ENCODE measurements around the gene PHACTR2.
"Not testable (repeated sequence)": the region's sequence is repeated elsewhere in the genome, so short reads cannot be mapped to it uniquely, and the experiment has no call there.

PHACTR2 gene

DNA sequence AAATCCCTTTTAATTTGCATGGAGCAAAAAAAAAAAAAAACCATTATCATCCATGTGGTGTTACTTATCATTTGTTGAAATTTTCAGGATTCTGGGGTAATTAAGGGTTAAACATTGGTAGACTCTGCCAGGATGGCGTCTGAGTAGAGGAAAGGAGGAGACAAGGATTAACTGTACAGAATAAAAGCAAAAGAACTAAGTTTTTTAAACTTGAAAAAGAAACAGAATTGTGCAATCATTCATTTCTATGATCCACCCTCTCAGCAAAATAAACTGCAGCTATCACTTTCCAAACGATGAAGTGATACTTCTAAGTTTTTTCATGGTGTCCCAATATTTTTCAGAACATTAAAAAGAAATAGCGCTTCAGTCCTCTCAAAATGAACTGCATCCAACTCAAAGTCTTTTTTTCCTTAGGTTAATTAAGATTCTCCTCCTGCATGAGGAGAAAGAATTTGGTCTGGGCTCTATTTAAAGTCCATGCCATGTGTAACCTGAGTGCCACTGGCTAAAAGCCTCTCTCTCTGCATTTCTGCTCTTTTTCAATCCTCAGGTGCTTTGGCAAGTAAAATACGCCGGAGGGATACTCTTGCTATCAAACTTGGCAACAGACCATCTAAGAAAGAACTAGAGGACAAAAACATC, 95.9 kb downstream of the PHACTR2 start:
- DNase-seq: no peak

GRCh38 chr6:143774347-143774746, 96.6 kb downstream of the PHACTR2 start:
- DNase-seq: no peak

GRCh38 chr6:143775336-143775735, 97.6 kb downstream of the PHACTR2 start:
- no peak for DNase-seq

DNA sequence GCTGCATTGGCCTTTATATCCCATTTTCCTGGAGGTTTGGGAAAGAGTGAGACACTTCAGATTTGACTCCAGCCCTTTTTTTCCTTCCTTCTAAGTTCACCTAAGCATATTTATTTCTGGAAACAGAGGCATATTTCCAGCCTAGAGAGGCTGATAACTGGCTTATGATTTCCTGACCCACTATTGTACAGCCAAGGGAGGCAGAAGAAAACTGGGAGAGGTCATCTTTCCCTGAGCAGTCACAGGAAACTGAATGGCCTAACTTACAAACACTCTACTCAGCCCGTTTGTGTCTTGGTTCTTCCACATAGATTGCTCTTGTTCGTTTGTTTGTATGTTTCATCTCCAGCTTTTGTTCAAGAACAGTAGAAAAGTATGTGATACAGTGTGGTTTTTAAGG, 101.2 kb downstream of the PHACTR2 start:
- DNase-seq: no peak

DNA sequence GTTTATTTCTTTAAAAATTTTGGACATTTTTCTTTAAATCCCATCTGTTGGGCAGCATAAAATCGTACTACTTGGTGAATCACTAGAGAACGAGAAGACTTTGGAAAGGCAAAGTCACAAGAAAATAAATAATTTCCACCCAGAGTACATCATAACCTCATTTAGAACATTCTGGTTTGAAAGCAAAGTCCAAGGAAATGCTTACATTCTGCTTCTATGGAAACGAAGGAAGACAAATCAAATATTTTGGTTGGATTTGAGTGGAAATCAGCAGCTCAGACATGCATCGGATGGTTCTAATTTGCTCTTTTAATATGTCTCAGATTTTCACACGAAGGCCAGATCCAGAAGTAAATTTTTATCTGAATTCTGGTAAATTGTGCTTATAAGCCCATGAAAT, 104.7 kb downstream of the PHACTR2 start:
- no peak for DNase-seq

- no peak for DNase-seq
These were observed 105.3 kb downstream of the PHACTR2 start for GRCh38 chr6:143783077-143783476.

DNA sequence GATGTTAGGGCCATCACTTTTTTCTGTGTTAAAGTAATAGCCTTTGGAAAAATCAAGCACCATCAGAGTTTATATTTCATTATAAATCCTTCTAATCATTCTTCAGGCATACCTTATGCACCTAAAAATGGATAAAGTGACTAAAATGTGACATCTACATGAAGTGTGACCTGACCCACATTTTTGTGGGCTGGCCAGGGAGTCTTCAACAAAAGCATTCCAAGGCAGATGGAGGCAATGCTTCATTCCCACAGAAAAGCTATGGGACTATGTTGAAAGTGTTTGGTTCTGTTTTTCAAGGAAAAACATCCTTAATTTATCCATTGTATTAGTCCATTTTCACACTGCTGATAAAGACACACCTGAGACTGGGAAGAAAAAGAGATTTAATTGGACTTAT, 106.6 kb downstream of the PHACTR2 start:
- no peak for DNase-seq

- not testable (repeated sequence) for DNase-seq
These were observed 108.6 kb downstream of the PHACTR2 start for GRCh38 chr6:143786371-143786770.

- DNase-seq: no peak
These were observed 114.9 kb downstream of the PHACTR2 start for GRCh38 chr6:143792402-143793279.

- no peak for DNase-seq
These were observed 115.5 kb downstream of the PHACTR2 start for GRCh38 chr6:143793280-143793619.

- DNase-seq: not testable (repeated sequence)
These were observed 118.8 kb downstream of the PHACTR2 start for GRCh38 chr6:143796551-143796950.

DNA sequence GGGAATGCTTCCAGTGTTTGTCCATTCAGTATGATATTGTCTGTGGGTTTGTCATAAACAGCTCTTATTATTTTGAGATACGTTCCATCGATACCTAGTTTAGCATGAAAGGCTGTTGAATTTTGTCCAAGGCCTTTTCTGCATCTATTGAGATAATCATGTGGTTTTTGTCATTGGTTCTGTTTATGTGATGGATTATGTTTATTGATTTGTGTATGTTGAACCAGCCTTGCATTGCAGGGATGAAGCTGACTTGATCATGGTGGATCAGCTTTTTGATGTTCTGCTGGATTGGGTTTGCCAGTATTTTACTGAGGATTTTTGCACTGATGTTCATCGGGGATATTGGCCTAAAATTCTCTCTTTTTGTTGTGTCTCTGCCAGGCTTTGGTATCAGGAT, 120.7 kb downstream of the PHACTR2 start:
- not testable (repeated sequence) for DNase-seq

DNA sequence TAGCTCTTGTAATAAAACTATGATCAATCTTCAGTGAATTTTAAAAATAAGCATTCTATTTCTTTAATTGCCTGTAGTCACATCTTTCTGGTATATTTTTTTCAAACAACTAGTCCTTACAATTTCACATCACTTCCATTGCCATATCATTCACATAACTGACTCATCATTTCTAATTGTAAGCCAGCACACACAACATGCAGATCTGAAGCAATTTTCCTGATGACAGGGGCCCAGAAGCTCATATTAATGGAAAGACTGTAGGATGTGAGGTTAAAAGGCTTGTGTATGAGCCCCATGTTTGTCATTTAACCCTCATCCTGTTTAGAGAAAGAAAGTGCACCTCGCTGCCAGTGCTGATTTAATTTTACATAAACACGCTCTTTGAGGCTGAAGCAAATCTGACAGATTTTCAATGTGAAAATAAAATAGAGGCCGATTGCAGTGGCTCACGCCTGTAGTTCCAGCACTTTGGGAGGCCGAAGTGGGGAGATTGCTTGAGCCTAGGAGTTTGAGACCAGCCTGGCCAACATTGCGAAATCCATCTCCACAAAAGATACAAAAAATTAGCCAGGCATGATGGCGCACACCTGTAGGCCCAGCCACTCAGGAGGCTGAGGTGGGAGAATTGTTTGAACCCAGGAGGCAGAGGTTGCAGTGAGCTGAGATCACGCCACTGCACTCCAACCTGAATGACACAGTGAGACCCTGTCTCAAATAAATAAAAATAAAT, 125.2 kb downstream of the PHACTR2 start:
- no peak for DNase-seq

DNA sequence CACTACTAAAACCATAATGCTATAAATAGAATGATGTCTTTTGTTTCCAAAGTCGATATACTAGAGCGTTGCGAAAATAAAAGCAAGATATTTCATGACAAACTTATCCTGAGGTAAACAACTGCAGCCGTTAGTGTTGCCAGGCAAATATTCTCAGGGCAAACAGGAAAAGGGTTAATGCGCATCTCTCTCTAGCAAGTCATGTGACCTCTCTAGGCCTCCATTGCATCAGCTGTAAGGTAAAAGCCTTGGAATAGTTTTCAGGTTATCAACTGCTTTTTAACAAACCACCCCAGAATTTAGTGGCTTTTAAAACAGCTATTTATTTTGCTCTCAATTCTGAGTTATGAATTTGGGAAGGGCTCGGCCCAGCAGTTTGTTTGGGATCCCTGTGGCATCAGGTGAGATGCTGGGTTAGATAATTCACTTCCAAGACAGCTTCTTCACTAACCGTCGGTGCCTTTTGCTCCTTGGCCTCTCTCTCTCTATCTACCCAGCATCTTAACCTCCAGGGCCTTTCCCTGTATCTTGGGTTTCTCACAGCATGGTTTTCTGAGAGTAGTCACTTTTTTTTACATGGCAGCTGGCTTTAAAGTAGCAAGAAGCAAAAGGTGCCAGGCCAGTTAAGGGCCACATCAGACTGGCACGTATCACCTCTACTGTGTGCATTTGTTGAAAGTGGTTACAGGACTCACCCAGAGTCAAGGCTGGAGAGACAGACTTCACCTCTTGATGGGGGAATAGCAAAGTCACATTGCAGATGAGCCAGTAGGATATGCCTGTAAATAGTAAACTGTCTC, 126.2 kb downstream of the PHACTR2 start:
- no peak for DNase-seq

DNA sequence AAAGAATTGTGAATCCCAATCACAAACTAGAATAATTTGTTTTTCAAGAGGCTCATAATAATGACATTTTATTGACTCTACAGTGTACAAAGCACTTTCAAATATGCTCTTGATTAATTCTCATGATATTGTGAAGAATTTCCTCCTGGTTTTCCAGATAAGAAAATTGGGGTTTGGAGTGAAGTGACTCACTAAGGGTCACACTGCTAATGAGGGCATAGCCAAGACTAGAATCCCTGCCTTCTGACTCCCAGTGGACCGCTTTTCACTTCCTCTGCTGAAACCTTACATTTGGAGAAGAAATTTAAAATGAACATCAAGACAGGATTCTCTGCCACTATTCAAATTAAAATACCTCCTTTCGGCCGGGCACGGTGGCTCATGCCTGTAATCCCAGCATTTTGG, 127.1 kb downstream of the PHACTR2 start:
- DNase-seq: no peak

DNA sequence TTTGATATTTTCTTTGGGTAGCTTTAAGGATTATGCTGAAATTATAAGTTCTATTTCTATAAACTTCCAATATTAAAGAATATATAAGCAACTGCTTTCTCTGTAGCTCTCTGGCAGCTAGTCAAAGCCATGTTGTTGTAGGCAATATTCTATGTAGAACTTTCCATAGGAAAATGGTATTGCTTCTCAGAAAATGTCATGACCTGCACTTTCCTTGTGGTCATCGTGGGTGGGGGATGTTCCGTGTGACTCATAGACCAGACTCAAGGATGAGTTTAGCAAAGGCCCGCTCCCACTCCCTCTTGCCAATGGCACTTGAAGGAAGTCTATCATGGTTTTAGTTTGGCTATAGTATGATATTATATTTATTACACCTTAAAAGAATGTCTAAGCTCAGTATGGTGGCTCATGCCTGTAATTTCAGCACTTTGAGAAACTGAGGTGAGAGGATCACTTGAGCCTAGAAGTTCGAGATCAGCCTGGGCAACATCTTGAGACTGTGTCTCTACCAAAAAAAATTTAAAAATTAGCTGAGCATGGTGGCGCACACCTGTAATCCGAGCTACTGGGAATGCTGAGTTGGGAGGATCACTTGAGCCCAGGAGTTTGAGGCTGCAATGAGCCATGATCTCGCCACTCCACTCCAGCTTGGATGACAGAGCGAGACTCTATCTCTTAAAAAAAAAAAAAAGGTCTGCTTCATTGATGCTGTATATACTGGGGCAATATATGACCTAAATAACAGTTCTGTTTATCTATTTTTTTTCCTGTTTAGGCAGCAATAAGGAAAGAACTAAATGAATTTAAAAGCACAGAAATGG, 128.7 kb downstream of the PHACTR2 start:
- no peak for DNase-seq

GRCh38 chr6:143807103-143807772, 129.5 kb downstream of the PHACTR2 start:
- DNase-seq: no peak

GRCh38 chr6:143810745-143811144, 133.0 kb downstream of the PHACTR2 start:
- DNase-seq: no peak

GRCh38 chr6:143811501-143812157, 133.9 kb downstream of the PHACTR2 start:
- no peak for DNase-seq

- no peak for DNase-seq
These were observed 139.9 kb downstream of the PHACTR2 start for GRCh38 chr6:143817621-143818020.

GRCh38 chr6:143821359-143821758, 143.6 kb downstream of the PHACTR2 start:
- DNase-seq: no peak
